GM19023 (cell line): ENCODE data around the gene SMIM11.

Experiments used
- ATAC-seq: cut with Tn5 transposase; IDR thresholded peaks from one replicate; pipeline ENCODE4 v1.9.1; 2021; ENCODE audit warnings: mild to moderate bottlenecking, moderate library complexity; ENCODE audit not compliant: unreplicated experiment

The SMIM11 gene

GRCh38 chr21:34374940-34375618 is at the start of gene SMIM11:
SMIM11 (plus strand) TSS chr21:34375507; CDS start chr21:34379505, 3,998 bp downstream.
- peak; percentile 92 for ATAC-seq

- no peak for ATAC-seq
Observed at GRCh38 chr21:34330055-34330454, 45.3 kb upstream of the SMIM11 start.

GRCh38 chr21:34331726-34332125 is 43.6 kb upstream of the SMIM11 start:
- no peak for ATAC-seq

GRCh38 chr21:34332347-34332746 is 43.0 kb upstream of the SMIM11 start:
- ATAC-seq = no peak

GRCh38 chr21:34333121-34333739 is 42.1 kb upstream of the SMIM11 start:
- ATAC-seq = no peak

GRCh38 chr21:34335316-34335715 is 40.0 kb upstream of the SMIM11 start:
- no peak for ATAC-seq

GRCh38 chr21:34336245-34336644 is 39.1 kb upstream of the SMIM11 start:
- ATAC-seq = no peak

- no peak for ATAC-seq
Observed at GRCh38 chr21:34336756-34337391, 38.4 kb upstream of the SMIM11 start.

GRCh38 chr21:34337741-34338140 is 37.6 kb upstream of the SMIM11 start:
- ATAC-seq = no peak

- no peak for ATAC-seq
Observed at GRCh38 chr21:34338226-34338625, 37.1 kb upstream of the SMIM11 start.

GRCh38 chr21:34340061-34340460 is 35.2 kb upstream of the SMIM11 start:
- ATAC-seq = no peak

- ATAC-seq = no peak
Observed at GRCh38 chr21:34342476-34342875, 32.8 kb upstream of the SMIM11 start.

- ATAC-seq = no peak
Observed at GRCh38 chr21:34343347-34343746, 32.0 kb upstream of the SMIM11 start.

- no peak for ATAC-seq
Observed at GRCh38 chr21:34343838-34344381, 31.4 kb upstream of the SMIM11 start.

- no peak for ATAC-seq
Observed at GRCh38 chr21:34344584-34344983, 30.7 kb upstream of the SMIM11 start.

- ATAC-seq = no peak
Observed at GRCh38 chr21:34345091-34345871, 30.0 kb upstream of the SMIM11 start.

GRCh38 chr21:34345892-34346291 is 29.4 kb upstream of the SMIM11 start:
- no peak for ATAC-seq

- no peak for ATAC-seq
Observed at GRCh38 chr21:34348890-34349519, 26.3 kb upstream of the SMIM11 start.

- peak; percentile 48 for ATAC-seq
Observed at GRCh38 chr21:34351786-34352241, 23.5 kb upstream of the SMIM11 start.

GRCh38 chr21:34352556-34352955 is 22.8 kb upstream of the SMIM11 start:
- no peak for ATAC-seq

GRCh38 chr21:34353182-34353581 is 22.1 kb upstream of the SMIM11 start:
- no peak for ATAC-seq
